Measurements from ENCODE around the gene HOXA7.

GRCh38 chr7:27198138-27198841 lies 41.8 kb upstream of the HOXA7 start:
- TF ChIP-seq POLR2A (IDR thresholded peaks at IDR 0.05; ENCODE audit: low read depth, low read length) (no peak), POLR2AphosphoS5 (IDR thresholded peaks at IDR 0.05; ENCODE audit: low read depth, low read length) (no peak), SPI1 (IDR thresholded peaks at IDR 0.05; ENCODE audit: low read depth, low read length) (no peak), POU2F2 (IDR thresholded peaks at IDR 0.05; ENCODE audit: low read depth, low read length) (no peak), TAF1 (IDR thresholded peaks at IDR 0.05; ENCODE audit: low read depth, low read length) (no peak), PAX5 (IDR thresholded peaks at IDR 0.05; ENCODE audit: insufficient read depth, low read length, severe bottlenecking) (no peak)
